Hematopoietic multipotent progenitor cell treated with erythropoietin and hydrocortisone succinate and interleukin-3 and kit ligand, for 17 days (in vitro differentiated cells): ENCODE results near the gene SDCCAG8.
A peak's percentile ranks its signal among the peaks of the same experiment; 100 is the strongest.

Experiments used
- DNase-seq: peaks from one replicate; pipeline ENCODE4 v3.0.0-alpha.2; 2015; ENCODE audit warnings: low spot score

Gene SDCCAG8

DNA sequence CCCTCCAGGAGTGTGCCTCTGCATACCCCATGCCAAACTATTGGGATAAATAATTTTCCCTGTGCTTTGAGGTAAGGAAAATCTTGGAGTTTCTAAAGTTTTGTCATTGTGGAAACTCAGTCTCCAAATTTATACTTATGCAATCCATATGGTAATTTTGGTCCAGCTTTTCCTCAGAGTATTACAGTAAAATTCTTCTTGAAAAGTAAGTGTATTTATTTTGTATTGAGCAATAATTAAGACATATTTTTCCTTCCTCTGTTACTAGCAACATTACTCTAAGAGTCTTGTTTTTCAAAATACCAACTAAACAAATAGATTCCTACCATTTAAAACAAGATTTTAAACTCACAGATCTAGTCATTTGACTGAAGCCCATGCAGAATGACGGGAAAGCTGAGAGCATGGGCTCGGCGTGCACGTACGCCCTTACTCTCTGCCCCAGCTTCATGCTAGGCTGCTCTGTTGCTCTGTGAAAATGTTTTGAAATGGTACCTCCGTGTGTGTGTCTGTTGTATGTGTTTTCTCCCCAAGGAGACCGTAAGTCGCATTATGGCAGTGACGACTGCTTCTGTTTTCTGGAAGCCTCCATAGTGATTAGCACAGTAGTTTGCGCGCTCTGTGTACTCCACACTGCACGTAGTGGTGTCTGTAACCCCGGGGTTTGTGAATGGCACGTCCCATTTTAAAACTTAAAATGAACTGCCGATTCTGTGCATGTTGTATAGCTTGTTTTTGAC, 165.3 kb downstream of the SDCCAG8 start:
- no peak for DNase-seq

DNA sequence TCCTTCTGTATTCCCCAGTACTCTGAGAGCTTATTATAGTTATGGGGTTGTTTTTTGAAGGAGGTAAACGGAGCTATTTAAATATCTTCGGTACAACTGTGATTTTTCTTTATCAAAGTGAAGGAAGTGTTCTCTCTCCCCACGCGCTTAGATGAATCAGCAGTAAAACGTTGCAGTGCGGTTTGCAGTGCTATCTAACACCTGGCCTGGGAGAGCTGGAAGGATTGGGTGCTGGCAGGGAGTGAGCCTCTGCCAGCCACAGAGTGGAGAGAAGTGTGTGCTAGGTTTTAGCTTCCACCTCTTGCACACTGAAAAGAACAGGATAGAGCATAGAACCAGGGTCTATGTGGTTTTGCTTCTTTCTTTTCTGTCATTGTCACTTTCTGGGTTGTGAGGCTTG, 165.9 kb downstream of the SDCCAG8 start:
- peak; percentile 9 for DNase-seq

DNA sequence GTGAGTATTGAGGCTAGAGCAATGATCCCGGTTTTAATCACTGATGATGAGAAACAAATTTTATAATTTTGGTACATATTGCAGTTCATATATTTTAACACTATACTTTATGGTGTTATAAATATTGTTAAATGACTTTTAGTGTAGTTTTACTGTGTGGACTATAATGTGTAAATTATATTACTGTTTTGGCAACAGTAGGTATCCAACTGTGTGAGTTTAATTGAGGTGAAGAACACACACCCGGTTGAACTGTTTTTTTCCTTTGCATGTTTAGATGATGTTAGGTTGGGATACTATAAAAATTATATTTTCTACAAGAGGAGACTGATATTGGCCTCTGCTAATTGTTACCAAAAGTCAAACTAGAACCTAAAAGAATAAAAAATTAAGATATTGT, 166.5 kb downstream of the SDCCAG8 start:
- no peak for DNase-seq

DNA sequence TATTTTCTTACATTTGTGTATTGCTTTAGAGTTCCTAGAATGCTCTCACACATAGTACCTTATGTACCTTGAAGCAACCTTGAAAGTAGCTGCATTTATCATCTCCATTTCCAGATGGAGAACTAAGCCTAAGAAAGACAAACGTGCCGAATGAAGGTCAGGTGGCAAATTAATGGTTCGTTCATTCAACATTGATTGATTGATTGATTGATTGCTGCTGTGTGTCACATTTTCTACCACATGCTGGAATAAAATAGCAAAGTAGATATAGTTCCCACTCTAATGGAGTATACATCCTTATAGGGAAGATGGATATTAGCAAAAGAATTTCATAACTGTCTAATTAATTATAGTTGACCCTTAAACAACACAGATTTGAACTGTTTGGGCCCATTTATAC, 172.2 kb downstream of the SDCCAG8 start:
- no peak for DNase-seq

DNA sequence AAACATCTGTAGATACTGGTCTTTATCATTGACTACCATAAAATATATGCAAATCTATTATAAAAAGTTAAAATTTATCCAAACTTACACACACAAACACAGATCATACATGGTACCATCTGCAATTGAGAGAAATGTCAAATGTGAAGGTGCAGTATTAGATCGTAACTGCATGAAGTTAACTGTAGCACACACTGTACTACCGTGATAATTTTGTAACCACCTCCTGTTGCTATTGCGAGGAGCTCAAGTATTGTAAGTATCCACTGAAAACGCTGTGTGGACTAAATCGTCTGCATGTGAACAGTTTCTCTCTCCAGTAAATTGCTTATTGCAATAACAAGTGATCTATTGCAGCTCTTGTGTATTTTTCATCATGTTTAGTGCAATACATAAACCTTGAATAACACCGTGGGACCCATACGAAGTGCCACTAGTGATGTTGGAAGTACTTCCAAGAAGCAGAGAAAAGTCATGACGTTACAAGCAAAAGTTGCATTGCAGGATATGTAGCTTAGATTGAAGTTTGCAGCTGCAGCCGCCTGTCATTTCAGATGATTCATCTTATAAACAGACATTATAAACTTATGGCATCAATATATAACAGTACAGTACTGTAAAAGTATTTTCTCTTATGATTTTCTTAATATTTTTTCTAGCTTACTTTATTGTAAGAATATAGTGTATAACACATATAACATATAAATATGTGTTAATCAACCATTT, 172.9 kb downstream of the SDCCAG8 start:
- no peak for DNase-seq

DNA sequence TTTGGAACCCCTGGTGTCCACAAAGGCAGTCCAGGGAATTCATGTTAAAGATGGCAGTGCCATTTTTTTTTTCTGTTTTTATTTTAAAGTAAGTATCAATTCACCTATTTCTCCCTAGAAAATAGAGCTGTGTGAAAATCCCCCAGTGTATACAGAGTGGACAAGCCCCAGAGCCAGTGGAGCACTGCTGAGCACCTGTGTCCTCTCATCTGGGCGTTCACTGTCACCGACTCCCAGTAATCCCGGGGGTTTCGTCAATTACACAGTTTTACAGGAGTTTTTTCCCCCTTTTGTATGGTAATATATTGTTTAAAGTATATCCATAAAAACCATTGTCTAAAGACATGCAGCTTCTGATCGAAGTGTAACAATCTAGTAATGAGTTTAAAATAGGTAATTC, 175.8 kb downstream of the SDCCAG8 start:
- DNase-seq, result no peak

DNA sequence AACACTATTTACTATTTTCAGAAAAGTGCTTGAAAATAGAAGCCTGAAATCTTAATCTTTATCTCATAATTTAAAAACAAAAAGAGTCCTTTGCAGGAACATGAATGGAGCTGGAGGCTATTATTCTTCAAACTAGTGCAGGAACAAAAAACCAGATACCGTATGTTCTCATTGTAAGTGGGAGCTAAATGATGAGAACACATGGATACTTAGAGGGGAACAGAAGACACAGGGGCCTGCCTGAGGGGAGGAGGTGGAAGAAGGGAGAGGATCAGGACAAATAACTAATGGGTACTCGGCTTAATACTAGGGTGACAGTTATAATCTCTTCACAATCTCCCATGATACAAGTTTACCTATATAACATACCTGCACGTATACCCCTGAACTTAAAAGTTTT, 176.3 kb downstream of the SDCCAG8 start:
- no peak for DNase-seq

DNA sequence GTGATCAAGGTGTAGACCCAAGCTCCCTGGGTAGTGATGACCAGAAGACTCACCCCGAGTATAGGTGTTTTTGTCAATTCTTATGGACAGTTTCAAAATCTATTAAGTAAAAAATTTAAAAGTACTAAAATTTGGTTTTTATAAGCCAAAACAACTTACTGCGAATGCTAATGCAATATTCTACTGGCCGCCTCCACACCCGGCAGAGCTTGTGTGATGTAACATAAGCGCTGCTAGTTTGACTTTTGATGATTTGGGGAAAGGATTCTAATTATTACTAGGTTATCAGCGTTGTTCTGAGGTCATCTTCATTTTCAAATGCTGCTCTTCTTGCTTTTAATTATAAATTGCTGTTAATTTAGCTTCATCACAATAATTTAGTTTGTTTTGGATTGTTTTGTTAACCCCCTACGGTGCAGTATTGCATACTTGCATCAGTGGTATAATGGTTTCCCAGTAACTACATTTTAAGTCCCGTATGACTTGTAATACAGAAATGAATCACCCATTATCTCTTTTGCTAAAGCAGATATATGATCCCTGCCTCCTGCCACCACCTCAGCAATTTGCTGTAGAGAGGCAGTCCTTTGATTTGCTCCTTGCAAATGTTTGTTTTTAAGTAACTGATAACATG, 178.0 kb downstream of the SDCCAG8 start:
- DNase-seq, result no peak

DNA sequence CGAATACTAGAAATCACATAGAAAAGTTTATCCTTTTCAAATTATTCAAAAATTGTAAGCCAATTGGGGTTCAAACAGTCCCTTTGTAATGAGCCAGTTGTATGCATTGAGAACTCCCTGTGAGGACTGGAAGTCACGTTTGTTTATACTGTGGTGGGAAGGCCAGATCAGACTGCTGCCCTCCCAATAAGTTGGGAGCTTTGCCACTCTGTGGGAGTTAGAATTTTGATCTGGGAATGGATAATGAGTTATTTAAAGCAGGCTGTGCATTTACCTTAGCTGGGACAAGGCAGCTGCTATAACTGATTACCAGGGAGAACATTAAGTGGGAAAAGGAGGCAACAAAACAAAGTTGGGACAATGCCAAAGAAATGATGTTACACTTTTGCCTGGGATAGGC, 178.8 kb downstream of the SDCCAG8 start:
- no peak for DNase-seq

DNA sequence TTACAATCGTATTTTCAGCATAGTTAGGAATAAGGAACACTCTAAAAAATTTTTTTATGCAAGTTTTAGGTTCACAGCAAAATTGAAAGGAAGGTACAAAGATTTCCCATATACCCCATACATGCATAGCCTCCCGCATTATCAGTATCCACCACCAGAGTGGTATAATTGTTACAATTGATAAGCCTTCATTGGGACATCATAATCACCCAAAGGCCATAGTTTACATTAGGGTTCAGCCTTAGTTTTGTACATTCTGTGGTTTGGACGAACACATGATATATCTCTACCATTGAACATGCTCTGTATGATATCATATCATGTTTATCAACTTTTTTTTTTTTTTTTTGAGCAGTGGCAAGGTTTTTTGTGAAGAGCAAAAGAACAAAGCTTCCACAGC, 180.0 kb downstream of the SDCCAG8 start:
- DNase-seq, result no peak

DNA sequence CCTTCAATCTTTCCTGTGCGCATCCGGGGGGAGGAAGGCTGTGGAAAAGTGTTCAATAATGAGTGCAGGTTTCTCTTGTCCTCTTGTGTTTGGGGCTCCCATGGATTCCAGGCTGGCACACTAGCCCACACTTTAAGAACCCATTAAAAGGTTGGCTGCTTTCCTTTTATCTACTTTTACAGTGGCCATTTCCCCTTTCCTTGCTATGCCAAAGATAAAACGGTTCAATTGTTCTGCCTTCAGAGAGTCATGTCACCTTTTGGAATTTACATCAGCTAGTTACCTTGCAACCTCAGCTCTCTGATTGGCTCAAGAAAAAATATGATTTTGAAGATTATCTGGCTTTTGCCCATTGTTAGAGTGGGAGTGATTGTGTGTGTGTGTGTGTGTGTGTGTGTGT, 182.3 kb downstream of the SDCCAG8 start:
- no peak for DNase-seq

DNA sequence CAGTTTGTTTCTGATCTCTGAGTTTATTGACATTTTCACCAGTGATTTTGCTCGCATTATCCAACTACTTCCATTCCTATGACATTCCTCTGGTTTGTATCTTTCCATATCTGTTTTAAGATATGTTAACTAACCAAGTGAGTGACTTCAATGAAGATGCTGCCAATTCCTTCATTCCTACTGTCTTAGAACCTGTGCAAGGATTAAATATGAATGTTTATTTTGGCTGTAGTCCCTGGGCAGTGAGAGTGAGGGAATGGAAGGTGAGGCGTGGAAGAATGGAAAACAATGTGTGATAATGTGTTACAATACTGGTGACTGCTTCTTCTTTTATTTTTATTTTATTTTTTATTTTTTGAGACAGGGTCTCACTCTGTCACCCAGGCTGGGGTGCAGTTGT, 183.0 kb downstream of the SDCCAG8 start:
- DNase-seq, result no peak

DNA sequence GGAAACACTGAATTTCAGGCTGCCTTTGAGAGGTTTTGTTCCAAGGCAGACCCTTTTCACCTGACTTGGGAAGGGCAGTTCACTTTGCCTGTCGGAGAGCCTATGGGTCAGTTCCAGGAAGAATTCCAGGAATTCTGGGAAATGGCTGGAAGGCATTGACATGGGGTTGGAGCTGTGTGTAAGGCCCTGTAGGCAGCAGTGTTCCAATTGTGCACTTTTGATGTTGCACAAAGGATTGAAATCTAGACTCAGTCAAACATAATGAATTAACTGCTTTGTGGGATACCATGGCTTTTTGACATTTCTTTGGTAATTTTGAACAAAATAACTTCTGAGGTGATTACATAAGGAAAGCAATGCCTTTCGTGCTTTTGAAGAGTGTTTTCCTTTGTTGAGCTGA, 184.6 kb downstream of the SDCCAG8 start:
- no peak for DNase-seq

DNA sequence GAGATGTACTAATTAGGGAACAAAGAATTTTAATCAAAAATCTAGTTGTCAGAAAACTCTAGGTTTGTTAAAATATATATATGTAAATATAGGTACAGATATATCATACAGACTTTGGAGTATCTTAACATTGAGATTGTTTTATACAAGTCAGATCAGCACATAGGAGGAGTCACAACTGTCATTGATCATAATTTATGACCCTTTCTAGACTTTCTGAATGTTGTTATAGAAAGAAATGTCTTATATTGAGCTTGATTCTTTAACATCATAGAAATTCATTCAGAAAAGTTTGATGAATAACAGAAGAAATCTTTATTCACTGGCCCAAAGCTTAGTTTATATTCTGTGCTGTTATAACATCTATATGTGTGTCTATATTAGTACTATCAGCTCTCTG, 185.8 kb downstream of the SDCCAG8 start:
- no peak for DNase-seq

DNA sequence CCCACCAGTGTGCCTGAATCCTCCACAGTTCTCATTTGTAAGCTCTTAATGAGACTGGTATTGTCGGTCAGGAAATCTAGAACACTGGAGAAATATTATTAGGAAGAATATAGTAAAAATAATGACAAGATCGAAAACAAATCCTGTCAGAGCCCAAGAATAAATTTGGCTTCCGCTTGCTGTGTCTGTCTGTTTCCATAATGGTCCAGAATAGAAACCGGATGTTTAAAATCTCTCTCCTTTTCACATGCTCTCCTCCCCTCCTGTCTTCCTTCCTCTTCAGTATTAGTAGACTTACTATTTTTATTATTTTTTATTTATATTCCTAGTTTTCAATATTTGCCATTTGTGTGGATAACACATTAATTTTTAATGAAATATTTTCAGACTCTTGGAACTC, 187.7 kb downstream of the SDCCAG8 start:
- DNase-seq, result no peak

DNA sequence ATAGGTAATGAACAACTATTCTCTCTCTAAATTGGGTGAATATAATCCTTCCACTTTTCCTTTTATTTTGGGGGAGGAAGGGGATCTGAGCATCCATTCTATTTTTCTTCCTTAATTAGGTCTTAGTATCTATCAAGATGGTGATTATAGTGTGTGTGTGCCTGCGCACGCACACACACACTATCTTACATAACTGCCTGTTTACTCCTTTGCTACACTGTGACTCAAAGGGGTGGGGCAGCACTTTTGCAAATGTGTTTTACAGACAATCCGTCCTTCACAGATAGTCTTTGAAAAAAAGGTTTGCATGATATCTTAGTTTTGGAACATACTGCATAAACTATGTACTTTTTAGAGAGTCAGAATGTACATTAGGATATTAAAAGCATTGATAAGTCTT, 191.5 kb downstream of the SDCCAG8 start:
- peak; percentile 78 for DNase-seq

DNA sequence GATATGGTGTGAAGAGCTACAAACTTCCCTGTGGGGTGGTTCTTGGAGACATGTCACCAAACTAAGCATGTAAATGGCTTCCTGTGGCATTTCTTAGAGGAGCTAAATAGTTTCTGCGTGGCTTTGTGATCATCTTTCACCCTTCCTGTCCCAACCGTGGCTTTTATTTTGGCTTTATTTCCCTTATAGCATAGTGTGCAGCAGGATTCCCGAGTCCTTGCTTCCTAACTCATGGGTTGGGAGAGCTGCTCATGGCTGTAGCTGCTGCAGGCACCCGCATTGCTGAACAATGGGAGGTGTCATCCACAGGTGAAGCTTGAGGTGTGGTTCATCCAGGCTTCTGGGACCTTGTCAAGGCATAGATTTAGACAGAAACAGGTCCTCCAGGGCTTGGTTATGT, 192.0 kb downstream of the SDCCAG8 start:
- DNase-seq, result peak; percentile 21

DNA sequence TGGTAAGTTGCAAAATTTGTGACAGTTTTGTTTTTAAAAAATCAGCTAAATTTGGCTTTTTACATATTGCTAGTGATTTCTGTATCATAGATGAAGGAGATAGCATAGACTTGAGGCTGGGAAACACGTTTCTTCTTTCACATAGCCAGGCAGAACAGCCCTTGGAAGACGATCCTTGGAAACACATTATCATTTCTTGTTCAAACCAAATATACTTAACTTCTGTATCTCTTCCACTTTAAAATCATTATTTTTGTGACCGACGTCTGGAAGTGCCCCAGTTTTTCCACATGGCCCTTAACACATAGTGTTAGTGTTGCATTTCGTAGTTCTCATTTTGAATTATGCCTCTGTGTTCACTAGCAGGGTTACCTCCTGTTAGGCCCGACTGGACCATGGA, 193.5 kb downstream of the SDCCAG8 start:
- DNase-seq, result no peak

DNA sequence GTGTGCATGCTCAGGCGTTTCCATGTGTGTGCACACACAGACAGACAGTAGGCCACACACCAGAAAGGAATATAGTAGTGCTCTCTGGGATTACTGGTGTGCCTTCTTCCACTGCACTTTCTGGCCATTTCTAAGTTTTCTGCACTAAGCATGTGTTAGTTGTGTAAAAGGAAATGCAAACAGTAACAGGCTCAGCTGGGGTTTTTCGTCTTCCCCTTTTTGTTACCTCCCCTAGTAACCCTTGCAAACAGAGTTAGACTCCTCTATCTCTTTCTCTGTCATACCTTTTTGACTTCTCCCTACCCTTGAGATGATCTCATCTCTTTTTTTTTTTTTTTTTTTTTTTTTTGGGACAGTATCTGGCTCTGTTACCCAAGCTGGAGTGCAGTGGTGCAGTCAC, 196.3 kb downstream of the SDCCAG8 start:
- DNase-seq, result no peak

DNA sequence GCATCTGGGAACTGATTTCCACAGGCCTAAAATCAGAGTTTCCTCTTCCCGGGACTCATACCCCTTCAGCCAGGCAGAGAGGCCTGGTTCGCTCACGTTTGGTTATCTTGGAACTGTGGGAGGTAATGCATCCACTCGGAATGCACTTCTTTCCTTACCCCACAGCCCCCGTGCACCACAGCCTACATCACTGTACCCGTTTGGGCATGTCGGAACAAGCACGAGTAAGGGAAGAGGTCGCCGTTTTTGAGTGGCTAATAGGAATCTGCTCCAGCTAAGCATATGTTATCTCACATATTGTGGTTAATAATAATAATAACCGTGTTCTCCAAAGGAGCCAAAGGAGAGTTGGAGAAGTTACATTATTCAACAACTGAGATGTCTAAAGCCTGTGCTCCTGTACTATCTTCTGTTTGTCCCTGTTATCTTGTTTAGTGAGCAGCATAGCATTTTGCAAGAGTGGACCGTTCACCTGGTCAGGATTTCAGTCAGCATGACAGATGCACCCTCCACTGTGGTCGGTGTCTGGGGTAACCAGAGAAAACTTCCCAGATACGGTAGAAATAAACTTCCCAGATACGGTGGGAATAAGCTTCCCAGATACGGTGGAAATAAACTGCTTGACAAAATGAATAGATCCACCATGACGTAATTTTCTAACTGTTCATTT, 198.6 kb downstream of the SDCCAG8 start:
- DNase-seq, result no peak

DNA sequence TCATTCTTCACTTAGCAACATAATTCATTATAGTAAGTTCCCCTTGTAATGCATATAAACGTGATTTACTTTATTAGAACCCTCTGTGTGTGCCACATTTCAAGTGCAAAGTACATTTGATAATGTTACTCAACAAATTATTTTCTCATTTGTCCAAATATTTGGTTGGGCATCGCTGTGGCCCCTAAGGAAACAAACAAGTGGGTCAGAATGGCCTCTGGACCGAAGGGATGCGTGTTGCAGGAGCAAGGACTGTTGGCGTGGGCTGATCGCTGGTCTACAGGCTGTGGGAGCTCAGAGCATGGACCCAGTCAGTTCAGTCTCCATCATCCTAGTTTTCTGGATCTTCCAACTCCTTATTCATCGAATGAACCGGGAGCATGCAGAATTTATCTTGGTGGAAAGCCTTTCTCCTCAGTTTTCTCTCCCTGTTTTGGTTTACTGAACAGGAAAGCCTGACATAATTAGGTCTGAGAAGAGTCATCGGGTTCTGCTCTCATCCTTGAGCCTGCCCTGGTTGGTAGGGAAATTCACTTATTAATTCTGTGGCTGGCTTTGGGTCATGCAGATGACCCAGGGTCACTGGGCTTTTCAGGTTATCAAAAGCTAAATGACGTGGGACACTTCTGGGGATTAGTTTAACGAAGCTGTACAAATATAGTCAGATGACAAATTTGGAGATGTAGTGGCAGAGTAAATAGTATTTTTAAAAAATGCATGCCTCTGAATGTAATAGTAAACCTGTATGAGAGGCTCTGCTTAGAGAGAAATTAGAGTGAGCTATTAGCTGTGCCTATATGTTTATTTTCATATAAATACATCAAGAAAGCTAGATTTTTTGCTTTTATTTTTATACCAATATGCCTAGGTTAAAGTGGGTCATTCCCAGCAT, 200.2 kb downstream of the SDCCAG8 start:
- DNase-seq, result no peak
